Measurements from ENCODE around the gene SLC17A6.

GRCh38 chr11:22317656-22318055 is 20.5 kb upstream of the SLC17A6 start:
- no peak for TF ChIP-seq REST (IDR thresholded peaks at IDR 0.05; ENCODE audit: insufficient read depth in 1 of 2, low read depth in 2 of 2, low read length in 2 of 2)
- TF ChIP-seq POLR2AphosphoS5 (IDR thresholded peaks at IDR 0.05; ENCODE audit: low read depth, low read length), result no peak
- TF ChIP-seq SIN3A (IDR thresholded peaks at IDR 0.05; ENCODE audit: borderline replicate concordance, insufficient read depth, low read length), result no peak
- TF ChIP-seq FOXP2 (optimal IDR thresholded peaks at IDR 0.05; ENCODE audit: borderline replicate concordance, extremely low read depth, extremely low read length, insufficient read depth), result no peak
